ENCODE data around the gene PSMB5.
"Not testable (repeated sequence)": the region's sequence is repeated elsewhere in the genome, so short reads cannot be mapped to it uniquely, and the experiment has no call there.

The PSMB5 gene

DNA sequence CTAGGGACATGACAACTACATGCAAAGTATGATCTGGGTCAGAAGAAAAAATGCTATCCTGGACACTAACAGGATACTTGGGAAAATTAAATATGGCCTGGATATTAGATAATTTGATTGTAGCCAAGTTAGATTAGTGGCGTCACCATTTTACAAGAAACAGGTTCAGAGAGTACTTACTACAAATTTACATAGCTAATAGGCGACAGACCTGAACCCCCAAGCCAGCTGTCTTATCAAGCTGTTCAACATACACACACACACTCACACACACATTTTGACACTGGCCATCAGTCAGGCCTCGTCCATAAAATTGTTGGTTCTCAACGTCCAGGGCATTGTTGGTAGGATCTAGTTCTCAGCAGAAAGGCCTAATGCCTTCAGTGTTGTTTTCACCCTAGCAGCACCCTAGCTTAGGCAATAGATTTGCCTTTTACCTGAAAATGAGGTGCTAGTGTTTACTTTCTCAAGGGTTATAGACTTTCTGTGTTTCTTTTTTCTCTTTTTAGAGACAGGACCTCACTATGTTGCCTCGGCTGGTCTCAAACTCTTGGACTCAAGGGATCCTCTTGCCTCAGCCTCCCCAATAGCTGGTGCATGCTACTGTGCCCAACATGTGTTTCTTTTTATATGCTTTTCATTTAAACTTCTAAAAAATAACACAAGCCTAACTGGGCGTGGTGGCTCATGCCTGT is 21.5 kb downstream of the PSMB5 start:
- peak; percentile 76 for DNase-seq

DNA sequence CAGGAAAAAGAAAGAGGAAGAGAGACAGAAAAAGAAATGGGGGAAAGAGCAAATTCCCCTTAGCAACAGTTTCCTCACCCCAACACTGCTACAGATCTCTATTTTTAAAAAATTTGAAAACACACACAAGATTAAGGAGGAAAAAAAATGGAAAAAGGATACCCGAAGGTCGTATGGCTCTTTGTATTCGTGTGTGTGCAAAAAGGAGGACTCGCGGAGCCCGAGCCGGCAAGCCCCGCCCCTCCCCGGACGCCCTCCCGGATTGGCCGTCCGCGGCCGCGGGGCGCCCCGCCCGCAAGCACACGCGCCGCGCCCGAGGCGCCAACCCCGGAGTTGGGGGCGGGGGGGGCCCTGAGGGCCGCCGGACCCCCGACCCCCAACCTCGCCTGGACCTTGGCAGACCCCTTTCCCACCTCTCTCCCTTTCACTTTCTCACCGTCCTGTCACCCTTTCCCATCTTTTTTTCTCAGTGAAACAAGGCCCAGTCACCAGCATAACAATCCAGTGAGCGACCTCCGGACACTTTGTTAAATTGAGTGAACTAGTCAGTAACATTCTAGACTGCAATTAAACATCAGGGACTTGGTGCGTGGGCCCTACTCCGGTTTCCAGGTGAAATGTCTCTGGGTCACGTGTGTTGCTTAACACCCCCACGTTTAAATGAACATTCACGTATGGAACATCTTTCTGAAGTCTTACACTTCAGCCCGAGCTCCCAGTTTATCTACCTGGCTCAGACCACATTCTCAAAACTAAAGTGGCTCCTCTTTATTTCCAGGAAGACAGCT is 24.6 kb downstream of the PSMB5 start, which contains the start of gene C14orf93:
TSS of gene C14orf93 (minus strand) at position 205 of the 788 bp plus-strand sequence. CDS start 11,120 bp downstream, outside the sequence.
- DNase-seq: peak; percentile 44

DNA sequence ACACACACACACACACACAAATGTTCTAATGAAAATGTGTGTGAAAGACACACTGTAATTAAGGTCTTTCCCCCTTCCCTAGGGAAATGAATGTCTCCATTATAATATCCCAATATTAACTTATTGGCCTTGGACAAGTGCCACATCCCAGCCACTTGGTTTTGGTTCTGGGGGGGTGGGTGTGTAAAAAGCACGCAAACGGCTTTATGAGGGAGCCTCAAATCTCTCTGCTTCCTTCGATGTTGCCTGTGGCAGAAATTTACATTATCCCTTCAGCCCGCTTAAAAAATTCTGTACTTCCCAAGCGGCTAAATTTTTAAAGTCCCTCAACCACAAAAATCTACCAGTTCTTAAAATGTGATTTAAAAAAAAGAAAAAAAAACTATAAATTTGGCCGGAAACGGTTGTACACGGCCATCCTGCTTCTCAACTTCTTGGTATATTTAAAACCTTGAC is 25.2 kb downstream of the PSMB5 start:
- no peak for DNase-seq

DNA sequence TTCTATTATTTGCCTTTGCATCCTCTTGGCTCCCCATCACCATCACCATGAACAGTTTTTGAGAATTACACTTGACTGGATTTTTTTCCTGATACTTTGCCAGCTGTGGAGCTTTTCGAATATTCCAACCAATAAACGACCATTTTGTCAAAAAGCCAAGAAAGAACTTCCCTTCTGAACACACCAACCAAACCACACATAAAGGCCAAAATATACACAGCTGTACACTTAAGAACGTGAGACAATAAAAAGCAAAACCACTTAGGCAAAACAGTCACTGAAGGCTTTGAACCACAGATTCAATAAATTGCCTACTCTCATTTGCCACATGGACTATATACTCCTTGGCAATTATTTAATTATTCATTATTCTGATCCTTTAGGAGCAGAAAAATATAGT is 25.9 kb downstream of the PSMB5 start:
- no peak for DNase-seq

DNA sequence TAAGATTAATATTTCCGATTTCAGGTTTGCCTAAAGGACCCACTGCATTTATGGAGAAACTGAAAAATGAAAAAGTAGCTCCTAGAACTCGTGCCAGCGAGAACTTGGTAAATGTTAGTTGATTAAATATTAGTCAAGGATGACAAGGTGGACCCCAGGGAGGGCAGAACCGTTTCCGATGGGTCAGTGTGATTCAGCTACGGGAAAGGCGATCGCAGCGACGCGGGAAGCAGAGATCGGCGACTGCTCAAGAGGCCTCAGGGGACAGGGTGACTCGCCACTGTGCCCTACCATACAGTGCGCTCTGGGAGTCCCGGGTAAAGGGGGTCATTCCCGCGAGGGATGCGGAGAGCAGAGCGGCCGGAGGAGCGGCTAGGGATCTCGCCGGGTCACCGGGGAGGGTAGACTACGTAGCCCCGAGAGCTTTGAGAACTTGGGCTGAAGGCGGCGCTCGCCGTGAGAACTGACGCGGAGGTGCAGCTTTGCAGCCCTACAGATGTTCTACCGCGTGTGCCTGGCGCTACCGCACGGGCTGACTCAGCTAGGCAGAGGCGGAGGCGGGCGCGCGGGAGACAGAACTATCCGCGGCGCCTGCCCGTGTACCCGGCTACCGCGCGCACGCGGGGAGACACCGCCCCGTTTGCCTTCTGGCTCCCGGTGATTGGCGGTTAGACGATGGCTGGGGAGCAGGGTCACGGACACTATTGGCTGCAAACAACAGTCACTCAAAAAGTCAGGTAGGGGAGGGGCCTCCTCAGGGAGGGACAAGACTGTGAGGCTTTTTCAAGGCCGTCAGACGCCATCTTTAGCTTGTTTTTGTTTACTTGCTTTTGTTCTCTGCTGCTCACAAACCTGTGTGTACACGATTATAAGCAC is 27.9 kb downstream of the PSMB5 start:
- peak; percentile 96 for DNase-seq

DNA sequence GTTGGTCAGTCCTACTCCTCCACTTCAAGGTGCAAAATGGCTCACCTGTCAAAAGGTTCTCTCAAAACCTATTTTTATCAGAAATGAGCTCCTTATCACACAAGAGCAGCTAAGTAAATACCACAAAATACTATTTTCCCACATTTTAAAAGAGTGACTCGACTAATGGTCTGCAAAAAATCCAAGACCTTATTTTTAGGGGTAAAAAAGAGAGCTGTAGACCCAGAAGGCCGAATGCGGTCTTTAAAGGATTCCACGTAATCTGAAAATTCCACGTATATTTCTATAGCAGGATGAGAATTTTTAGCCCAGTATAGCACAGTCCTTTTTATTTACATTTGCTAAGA is 28.5 kb downstream of the PSMB5 start:
- DNase-seq: no peak

DNA sequence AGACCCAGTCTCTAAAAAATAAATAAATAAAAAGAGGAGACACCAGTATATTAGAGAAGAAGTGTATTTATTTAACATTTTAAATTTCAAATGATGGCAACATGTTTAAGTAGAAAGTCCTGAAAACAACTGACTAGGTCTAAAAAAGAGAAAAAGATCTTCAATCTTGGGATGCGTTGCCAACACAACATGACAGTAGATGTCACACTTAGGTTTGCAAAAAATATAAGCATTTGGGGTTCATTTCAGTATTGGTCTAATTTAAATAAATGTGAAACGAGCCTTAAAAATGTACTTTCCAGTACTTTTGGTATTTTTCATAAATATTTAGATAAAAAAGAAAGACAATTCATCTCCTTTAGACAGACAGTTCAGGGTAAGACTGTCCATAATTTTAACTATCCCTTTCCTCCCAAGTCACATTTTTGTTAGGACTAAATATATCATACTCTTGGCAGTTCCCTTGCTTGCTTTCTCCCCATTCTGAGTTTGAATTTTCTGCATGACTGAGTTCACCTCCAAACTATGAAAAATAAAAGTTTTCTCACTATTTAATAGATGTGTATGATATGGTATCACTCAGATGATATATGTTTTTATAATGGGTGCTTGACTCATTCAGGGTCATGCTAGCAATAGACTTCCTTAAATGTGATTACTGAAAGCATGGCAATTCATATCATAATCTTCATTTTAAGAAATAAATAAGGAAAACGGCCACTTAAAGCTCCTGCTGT is 29.1 kb downstream of the PSMB5 start:
- no peak for DNase-seq

DNA sequence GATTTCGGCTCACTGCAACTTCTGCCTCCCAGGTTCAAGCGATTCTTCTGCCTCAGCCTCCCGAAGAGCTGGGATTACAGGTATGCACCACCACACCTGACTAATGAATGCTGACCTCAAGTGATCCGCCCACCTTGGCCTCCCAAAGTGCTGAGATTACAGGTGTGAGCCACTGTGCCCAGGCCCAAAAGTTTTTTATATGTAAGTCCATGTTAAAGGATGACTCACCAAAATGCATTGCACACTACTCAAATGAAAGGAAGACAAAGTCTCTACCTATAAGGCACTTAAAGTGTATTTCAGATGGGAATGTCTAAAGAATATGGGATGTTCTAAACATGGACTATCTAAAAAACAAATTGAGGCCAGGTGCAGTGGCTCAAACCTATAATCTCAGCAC is 30.4 kb downstream of the PSMB5 start:
- not testable (repeated sequence) for DNase-seq

DNA sequence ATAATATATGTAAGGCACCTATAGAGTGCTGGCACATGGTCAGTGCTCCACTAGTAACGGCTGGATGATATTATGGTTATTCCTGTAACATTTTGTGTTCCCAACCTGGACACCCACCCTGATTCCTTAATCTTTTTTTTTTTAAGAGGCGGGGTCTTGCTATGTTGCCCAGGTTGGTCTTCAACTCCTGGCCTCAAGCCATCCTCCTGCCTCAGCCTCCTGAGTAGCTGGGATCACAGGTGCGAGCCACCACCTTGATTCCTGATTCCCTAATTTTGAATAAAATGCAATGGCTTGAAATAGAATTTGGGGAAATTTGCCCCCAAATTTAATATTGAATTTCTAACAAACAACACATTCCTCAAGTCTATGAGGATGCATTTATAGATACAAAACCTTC is 32.1 kb downstream of the PSMB5 start:
- DNase-seq: no peak

DNA sequence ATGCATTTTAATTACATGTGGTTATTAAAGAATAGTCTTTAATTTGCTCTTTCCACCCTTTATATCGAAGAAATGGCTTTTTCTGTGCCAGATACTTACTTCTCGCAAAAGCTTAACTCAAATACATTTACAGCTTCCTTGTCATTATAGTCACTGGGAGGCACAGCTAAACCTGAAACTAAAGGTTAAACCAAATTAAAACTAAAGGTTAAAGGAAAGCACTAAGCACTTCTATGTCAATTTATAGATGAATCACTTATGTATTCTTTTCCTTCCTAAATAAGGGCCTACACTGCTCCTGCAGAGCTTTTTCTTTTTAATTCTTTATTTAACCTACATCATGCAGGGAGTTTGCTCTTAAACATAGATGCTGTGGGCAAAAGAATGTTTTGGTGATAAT is 33.8 kb downstream of the PSMB5 start:
- DNase-seq: no peak

DNA sequence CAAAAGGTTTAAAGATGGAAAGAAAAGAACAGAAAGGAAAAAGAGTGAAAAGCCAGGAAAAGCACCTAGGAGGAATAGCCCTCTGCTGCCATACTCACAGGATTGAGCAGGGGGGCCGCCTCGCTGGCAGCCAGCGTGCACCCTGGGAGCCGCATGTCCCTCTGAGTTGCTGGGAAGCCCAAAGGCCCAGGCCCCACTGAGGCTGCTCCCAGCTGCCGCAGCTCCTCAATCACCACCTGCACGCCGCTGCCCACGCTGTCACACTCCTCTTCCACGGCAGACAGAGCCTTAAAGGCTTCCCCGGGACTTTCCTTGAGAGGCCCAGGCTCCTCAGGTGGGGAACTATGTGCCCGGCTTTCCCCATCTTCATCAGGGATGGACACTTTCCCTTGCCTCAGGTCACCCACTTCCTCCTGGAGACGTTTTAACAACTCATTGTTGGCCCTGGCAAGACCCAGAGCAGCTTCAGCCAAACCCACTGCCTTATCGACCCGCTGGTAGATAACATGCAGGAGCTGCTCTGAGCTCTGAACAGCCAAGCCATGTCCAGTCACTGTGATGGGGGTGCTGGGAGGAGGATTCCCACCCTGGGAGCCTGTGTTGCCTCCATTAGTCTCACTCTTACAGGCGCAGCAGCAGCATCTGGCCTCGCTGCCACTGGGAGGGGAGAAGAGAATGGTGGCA is 36.2 kb downstream of the PSMB5 start:
- no peak for DNase-seq

DNA sequence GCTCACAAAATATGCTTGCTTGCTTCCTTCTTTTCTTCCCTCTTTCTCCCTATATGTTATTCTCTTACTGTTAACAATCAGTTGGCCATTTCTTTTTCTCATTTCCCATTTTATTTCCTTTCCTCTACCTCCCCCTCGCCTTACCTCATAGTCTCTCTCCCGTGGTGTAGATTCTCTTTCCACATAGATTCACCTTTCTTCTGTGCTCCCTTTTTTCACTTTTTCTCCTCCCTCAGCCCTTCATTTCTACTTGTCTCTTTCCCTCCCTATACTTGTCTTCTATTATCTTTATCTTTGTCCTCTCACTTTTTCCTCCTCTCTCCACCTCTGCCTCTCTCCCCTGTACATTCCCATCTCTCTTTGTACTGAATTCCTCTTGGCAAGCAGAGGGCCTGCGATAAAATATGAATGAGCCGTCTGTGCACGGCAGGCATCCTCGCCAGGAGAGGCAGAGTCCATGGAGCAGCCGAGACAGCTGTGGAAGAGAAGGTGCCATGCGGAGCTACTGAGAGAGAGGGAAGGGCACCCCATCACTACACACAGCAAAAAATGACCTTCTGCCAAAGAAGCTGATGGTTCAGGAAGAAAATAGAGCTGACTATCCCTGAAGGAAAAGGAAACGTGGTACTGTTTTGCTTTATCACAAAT is 36.9 kb downstream of the PSMB5 start:
- peak; percentile 49 for DNase-seq

DNA sequence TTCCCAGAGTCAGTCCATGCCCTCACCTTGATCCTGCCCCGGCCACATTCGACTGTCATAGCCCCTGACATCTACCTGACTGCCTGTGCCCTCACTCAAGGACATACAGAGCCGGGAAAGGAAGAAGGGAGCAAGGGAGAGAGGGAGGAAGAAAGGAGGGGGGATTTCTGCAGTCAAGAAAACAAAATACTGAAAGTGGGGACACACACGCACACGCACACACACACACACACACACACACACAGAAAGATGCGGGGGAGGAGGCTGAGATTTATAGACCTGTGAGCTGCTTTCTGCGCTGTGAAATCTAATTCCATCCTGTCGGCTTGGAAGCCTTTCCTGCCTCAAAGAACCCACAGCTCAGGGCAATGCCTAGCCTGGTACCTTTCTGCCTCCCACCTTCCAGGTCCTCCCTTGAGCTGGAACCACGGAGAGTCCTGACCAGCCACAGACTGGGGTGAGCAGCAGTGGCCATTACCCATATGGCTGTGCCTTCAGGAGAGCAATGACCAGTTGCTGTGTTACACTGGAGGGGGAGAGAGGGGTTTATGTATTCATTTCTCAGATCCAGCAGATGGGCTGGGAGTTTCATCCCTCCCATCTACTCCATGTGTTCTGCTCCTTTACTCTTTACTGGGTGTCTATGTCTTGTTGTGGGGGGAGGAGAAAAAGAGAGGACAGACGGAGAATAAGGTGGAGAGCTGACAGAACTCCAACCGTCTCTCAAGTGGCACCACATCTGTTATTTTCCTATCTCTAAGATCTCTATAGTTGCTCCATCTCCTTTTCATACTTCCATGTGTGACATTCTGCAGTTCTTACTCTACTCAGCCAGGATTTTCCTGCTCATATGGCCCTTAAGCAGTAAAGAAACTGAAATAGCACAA is 37.7 kb downstream of the PSMB5 start:
- peak; percentile 97 for DNase-seq

DNA sequence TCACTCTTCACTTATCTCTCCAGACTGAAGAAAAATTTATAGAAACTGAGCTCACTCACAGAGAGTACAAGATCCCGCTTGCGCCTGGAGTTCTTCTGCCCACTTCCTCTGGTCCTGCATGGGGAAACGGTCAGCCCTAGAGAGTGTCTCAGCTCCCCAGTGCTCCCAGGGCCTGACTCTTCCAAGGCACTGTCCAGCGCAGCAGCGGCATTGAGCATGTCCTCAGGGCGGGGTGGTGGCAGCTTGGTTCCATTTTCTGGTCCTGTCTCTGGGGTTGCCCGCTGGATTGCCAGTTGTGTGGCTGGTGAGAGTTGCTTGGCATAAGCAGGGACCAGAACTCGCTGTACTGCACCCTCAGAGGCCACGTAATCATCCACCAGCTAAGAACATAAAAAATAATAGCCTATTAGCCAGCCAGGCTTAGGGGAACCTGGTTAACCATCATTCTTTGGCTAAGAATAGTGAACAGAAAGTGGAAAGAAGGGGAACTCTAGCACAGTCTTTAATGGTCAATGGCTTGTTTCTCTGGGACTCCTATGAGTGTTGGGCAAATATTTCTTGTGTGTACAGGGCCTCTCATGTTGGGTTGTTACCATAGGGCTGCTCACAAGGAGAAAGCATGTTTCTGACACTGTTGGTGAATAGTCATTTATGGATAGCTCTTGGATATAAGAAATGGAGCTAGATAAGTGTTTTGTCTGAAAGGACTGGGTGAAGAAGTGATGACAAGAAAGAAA is 38.6 kb downstream of the PSMB5 start:
- no peak for DNase-seq

DNA sequence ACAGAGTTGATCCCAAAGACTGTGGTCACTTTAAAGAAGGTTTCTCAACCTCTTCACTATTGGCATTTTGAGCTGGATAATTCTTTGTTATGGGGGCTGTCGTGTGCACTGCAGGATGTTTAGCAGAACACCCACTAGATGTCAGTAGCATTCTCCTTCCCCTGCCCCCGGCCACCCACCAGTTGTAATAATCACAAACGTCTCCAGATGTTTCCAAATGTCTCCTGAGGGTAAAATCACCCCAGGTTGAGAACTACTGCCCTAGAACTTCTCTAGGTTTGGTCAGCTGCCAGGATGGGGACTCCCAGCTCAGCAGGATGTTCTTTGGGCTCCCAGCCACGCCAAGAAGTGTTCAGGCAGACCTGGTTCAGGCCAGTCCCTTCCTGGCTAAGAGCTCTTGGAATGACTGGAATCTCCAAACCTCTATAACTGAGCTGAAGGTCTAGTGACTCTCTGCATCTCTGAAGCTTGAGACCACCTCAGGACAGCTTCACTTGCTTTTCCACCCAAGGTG is 39.9 kb downstream of the PSMB5 start:
- peak; percentile 38 for DNase-seq

DNA sequence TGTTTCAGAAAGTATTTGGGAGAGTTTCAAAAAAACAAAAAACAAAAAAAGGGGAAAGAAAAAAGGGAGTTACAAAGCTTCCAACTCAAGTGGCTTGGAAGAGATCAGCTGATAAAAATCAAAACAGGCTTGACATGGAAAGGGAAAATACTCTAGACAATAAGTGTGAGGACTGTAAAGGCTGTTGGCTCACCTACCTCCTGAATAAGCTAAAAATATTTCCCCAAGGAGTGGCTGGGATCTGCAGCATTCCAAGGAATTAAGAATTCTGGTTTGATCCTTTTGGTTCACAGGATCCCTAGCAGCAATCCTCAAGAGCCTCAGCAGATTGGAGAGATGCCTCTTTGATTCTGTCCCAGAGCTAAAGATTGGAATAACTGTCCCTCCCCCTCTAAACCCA is 41.2 kb downstream of the PSMB5 start:
- DNase-seq: no peak

DNA sequence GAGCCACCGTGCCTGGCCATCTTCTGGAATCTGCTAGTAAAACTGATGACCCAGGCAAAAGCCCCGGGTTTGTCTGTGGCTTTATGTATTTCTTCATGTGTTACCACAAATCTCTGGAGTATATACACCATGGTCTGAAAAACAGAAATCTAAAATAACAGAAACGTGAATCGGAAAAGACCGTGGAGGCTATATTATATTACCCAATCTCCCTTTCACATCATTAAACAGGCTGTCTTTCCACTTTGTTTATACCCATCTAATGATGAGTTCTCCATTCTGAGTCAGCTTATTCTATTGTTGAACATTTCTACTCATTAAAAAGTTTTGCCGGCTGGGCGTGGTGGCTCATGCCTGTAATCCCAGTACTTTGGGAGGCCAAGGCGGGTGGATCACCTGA is 42.8 kb downstream of the PSMB5 start:
- no peak for DNase-seq

DNA sequence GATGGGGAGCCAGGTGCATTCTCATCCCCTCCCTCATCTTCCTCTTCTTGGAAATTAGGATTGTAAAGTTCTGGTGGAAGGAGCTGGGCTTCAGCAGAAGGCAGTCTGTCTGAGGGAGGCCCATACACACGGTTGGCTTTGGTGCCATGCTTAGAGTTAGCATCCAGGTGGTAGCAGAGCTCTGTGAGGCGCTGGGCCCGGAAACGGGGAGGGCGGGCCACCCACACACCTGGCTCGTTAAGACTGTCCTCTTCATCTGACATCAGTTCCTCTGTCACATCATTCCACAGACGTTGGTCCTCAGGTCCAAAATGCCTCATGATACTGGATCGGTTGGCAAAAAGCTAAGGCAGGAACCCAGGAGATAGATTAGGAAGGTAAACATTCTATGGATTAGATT is 47.4 kb downstream of the PSMB5 start:
- DNase-seq: no peak

DNA sequence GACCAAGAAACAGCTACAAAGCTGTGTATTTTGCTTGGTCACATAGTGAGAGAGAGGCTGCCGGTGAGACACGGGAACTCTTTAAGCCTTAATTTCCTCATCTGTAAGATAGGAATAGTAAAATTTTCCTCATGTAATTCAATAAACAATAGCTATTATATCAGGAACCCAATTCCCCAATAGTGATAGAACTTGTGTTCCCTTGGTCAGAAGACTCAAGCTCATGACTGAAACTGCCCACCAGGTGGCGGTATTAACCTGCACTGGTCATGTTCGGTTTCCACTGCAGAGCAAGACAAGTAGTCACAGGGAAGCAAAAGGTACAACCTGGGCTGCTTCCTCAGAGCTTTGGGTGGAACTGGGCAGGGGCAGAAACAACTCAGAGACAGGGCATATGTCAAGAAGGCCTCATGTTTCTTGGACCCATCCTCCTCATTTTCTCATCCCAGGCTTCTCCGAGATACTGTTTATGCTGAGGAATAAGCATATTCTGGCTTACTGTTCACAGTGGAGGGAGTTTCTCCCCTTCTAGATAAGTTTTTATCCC is 48.1 kb downstream of the PSMB5 start:
- DNase-seq: peak; percentile 38
